CD4-positive, alpha-beta T cell treated with Interferon gamma for 1 hour (primary cell): ENCODE data around the gene WWTR1.

Experiments used
- DNase-seq: peaks from one replicate; pipeline ENCODE4 v3.0.0-alpha.2; 2020

WWTR1 gene

GRCh38 chr3:149523512-149524299, 134.1 kb downstream of the WWTR1 start:
- DNase-seq, result no peak

- DNase-seq, result no peak
Observed at GRCh38 chr3:149519912-149520311, 137.9 kb downstream of the WWTR1 start.

- no peak for DNase-seq
Observed at GRCh38 chr3:149516920-149517319, 140.9 kb downstream of the WWTR1 start.

GRCh38 chr3:149515249-149515648, 142.6 kb downstream of the WWTR1 start:
- DNase-seq, result no peak

- no peak for DNase-seq
Observed at GRCh38 chr3:149514471-149514870, 143.4 kb downstream of the WWTR1 start.

- peak; percentile 14 for DNase-seq
Observed at GRCh38 chr3:149512073-149512782, 145.6 kb downstream of the WWTR1 start.

DNA sequence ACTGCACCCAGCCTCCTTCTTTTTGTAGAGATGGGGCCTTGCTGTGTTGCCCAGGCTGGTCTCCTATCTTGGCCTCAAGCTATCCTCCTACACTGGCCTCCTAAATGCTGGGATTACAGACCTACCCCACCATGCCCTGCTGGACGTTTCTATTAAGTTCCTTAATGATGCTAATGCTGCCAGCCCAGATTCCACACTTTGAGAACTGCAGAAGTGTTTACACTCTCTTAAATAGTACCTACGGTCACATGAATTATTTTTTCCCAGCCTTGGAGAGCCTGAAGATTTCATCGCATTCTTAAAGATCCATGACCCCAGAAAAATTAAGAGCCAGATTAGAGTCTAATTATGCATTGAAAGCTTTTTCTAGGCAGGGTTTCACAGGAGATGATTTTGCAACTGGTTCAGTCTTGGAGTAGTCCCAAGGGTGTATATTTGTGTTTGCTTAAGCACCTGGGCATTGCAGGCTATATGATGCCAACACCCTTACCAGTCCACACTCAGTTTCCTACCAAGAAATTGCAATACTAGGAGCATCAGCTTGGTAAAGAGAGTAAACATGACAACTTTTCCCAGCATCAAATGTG, 146.7 kb downstream of the WWTR1 start:
- DNase-seq, result no peak

DNA sequence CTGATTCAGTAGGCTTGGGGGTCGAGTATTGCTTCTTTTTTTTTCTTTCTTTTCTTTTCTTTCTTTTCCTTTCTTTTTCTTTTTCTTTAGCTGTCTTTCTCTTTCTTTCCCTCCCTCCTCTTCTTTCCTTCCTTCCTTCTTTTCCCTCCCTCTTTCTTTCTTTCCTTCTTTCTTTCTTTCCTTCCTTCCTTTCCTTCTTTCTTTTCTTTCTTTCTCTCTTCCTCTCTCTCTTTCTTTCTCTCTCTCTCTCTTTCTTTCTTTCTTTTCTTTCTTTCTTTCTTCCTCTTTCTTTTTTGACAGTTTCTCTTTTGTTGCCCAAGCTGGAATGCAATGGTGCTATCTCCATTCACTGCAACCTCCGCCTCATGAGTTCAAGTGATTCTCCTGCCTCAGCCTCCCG, 147.3 kb downstream of the WWTR1 start:
- DNase-seq, result no peak

- no peak for DNase-seq
Observed at GRCh38 chr3:149509526-149509925, 148.3 kb downstream of the WWTR1 start.

DNA sequence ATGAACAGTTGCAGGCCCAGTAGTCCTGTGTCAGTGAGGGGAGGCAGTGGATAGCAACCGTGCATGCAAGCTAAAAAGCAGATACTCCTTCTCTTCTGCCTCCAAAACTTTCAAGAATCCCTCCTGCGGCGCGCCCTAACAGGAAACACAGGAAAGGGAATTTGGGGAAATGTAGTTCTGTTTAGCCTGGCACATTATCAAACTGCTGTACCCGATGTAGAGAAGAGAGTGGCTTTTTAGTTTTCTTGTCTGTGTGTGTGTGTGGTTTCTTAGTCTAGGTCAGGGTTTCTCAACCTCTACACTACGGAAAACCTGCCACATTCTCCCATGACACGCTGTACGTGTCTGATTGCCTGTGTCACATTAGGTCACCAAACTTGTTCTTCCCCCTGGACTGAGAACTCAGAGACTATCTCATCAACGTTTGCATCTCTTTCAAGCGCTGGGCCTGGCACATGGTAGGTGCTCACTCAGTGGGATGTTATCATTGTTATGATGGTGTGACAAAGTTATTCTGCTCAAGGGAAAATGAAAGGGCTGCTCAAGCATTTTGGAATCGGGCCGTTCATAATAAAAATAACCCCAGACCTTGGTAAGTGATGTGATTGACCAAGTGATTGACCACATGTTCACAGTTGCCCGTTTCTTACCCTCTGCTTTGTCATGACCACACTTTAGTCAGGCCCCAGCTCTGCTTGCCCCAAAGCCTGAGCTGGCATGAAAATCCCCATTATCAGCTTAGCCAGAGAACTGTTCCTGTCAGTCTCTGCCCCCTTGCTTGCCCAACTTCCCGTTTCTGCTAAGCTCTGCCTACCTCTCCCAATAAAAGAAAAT, 150.1 kb downstream of the WWTR1 start:
- peak; percentile 43 for DNase-seq

GRCh38 chr3:149506965-149507364, 150.9 kb downstream of the WWTR1 start:
- DNase-seq, result no peak

DNA sequence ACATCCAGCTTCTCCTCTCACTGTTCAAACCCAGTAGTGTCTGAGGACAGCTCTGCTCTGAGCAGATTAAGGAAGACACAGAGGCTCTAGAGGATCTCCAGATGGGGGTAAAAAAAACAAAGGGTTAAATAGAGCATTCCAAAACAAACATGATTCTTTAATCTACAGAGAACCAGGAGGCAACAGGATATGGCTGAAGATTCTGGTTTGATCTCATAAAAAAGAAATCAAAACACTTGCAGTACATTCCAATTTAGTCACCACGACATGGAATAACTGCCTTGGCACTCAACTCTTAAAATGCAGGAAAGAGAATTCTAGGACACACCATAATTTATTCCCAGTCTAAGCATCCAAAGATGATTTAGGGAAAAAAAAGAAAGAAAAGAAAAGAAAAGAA, 151.3 kb downstream of the WWTR1 start:
- no peak for DNase-seq

- no peak for DNase-seq
Observed at GRCh38 chr3:149502438-149502837, 155.4 kb downstream of the WWTR1 start.

GRCh38 chr3:149501524-149501923, 156.3 kb downstream of the WWTR1 start:
- DNase-seq, result no peak

DNA sequence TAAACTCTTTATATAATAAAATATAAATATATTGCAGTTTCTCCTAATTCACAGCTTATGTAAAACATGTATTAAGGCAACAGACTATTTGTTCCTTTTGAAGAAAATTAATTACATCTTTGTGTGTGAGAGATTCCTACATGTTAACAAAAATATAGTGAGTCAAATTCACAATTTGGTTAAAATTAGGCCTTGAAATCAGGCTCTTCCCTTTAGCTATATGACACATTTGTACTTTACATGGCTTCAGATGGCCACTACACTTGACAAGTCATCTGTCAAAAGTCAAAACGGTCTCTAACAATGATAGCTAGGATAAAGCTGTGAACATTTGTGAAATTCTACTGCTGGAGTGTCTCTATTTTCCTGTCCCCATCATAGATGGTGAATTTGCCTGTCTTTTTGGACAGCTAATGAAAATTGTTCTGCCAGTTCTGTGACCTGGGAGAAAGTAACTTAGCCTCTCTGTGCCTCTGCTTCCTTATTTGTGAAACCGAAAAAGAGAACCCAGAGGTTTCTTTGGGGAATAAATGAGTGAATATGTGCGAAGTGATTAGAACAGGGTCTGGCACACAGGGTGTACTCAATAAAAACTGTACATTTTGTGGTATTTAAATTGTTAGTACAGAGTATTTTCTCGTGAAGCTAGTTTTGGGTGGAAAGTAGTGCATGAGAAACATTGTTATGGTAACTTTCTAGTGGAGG, 159.7 kb downstream of the WWTR1 start:
- no peak for DNase-seq

- no peak for DNase-seq
Observed at GRCh38 chr3:149496891-149497290, 160.9 kb downstream of the WWTR1 start.

- no peak for DNase-seq
Observed at GRCh38 chr3:149495581-149496125, 162.2 kb downstream of the WWTR1 start.

DNA sequence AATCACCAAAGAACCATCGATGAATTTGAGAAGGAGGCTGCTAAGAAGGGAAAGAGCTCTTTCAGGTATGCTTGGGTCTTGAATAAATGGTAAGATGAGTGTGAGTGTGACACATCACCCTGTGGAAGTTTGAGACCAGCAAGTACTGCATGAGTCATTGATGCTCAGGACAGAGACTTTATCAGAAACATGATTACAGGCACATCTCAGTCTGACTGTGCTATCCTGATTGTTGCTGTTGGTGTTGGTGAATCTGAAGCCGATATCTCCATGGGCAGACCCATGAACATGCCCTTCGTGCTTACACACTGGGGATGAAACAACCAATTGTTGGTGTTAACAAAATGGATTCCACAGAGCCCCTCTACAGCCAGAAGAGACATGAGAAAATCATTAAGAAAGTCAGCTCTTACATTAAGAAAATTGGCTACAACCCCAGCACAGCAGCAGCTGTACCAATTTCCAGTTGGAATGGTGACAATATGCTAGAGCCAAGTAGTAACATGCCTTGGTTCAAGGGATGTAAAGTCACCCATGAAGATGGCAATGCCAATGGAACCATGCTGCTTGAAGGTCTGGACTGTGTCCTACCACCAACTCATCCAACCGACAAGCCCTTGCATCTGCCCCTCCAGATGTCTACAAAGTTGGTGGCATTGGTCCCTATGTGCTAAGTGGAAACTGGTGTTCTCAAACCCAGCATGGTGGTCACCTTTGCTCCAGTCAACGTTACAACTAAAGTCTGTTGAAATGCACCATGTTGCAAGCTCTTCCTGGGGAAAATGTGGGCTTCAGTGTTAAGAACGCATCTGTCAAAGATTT, 162.9 kb downstream of the WWTR1 start:
- DNase-seq, result no peak

DNA sequence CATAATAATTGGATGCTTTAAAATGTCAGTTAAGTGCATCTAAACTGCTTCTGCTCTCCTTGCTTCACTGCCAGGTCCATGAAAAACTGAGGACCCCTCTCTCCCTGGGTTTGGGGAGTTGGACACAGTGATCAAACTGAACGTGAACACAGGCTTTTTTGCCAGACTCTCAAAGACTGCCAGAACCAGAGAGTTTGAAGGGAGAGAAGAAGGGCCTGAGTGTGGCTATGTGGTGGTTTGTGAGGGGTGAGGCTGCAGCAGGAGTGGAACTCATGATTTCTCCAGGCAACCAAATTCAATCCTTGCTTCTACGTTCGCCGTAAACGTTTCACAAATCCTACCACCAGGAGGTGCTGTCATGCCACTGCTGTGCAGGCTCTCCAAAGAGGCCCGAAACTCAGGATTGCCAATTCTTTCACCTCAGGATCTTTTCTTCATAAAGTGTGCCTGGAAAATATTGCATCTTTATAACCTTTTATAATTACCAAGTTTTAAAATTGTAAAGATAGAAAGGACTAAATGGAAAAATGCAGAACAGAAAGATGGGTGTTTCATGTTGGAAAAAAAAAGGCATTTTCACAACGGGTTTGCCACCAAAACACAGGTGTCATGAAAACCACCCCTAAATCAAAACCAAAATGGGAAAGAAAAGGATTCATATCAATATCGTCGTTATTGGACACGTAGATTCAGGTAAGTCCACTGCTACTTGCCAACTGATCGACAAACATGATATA, 163.6 kb downstream of the WWTR1 start:
- peak; percentile 9 for DNase-seq

GRCh38 chr3:149493315-149494021, 164.4 kb downstream of the WWTR1 start:
- no peak for DNase-seq
